B cell (primary cell): Measurements from ENCODE around the gene OR1L8.

Source experiments
- EZH2 ChIP-seq: IDR thresholded peaks from 2 replicates; pipeline ENCODE4 v1.6.1; 2012; ENCODE audit warnings: borderline replicate concordance, low read depth, mild to moderate bottlenecking, moderate library complexity, low read length; ENCODE audit not compliant: insufficient read depth, poor library complexity, severe bottlenecking
- TF ChIP-seq, protein P1 (sequence below): fragments of 200-600 bp; IDR thresholded peaks from one replicate; pipeline ENCODE4 v1.8.0; 2022; ENCODE audit warnings: antibody characterized with exemption, mild to moderate bottlenecking

GRCh38 chr9:122609804-122610203 lies 26.6 kb upstream of the OR1L8 start:
- TF ChIP-seq, protein P1, sequence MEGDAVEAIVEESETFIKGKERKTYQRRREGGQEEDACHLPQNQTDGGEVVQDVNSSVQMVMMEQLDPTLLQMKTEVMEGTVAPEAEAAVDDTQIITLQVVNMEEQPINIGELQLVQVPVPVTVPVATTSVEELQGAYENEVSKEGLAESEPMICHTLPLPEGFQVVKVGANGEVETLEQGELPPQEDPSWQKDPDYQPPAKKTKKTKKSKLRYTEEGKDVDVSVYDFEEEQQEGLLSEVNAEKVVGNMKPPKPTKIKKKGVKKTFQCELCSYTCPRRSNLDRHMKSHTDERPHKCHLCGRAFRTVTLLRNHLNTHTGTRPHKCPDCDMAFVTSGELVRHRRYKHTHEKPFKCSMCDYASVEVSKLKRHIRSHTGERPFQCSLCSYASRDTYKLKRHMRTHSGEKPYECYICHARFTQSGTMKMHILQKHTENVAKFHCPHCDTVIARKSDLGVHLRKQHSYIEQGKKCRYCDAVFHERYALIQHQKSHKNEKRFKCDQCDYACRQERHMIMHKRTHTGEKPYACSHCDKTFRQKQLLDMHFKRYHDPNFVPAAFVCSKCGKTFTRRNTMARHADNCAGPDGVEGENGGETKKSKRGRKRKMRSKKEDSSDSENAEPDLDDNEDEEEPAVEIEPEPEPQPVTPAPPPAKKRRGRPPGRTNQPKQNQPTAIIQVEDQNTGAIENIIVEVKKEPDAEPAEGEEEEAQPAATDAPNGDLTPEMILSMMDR, result no peak
- no peak for TF ChIP-seq EZH2
